OCI-LY7 (cell line): Measurements from ENCODE around the gene CBS.
"Not testable (repeated sequence)": the region's sequence is repeated elsewhere in the genome, so short reads cannot be mapped to it uniquely, and the experiment has no call there.

Experiments
- CTCF ChIP-seq: fragments of 200-600 bp; sonication (generic); conservative IDR thresholded peaks from 2 replicates; pipeline ENCODE4 v1.5.1; 2014; ENCODE audit warnings: mild to moderate bottlenecking, antibody characterized with exemption, low read length, moderate library complexity, mixed read lengths
- EZH2phosphoT487 ChIP-seq: fragments of 200-600 bp; sonication (generic); IDR thresholded peaks from 2 replicates; pipeline ENCODE4 v1.6.1; 2018; ENCODE audit warnings: low read depth, borderline replicate concordance, mild to moderate bottlenecking, mixed run types, antibody characterized with exemption, low read length, moderate library complexity, mixed read lengths

DNA sequence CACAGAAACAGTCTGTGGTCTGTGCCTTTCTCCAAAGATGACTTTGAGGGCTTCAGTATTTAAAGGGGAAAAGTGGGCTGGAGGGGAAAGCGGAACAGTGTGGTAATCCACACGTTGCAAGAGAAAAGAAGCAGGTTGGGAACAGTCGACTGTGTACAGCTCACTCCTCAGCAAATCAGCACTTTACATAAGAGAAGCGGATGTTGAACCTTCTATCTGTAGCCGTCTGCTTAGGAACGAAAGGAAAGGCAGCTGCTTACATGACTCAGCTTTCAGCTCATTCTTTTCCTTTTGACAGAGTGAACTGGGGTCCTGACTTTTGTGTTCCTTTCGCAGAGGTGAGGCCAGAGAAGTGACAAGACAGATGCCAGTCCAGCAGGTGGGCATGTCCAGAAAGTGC is 33.4 kb upstream of the CBS start:
- TF ChIP-seq CTCF, EZH2phosphoT487: not testable (repeated sequence)
